Endothelial cell of umbilical vein (primary cell): ENCODE data around the gene FYN. TPM values are rescaled to one million over a fixed set of nuclear protein-coding genes. Genes with fewer than 3 reads are reported as not detected.

ENCODE experiments used
- BruUV-seq: library from RNA; stranded (reverse); fragments of 400-500 nt; replicated peaks from 2 replicates; lab custom pipeline; 2021; lab: Mats Ljungman, UMichigan
- CTCF ChIA-PET: fragments of 300-600, 350-600 bp; sonication (Branson Sonifier 250); formaldehyde crosslinking; loops from one replicate; lab custom pipeline; 2021; ENCODE audit warnings: antibody characterized with exemption, inconsistent platforms; lab: Charles Lee
- POLR2A ChIA-PET: fragments of 300-600, 350-600 bp; sonication (Branson Sonifier 250); formaldehyde crosslinking; loops from one replicate; lab custom pipeline; 2021; ENCODE audit warnings: antibody characterized with exemption, inconsistent platforms; lab: Charles Lee
- DNase-seq: peaks from one replicate; pipeline ENCODE4 v3.0.0-alpha.2; 2011; ENCODE audit warnings: low read depth, low spot score
- FAIRE-seq: peaks from 2 replicates; lab custom pipeline; 2011; peaks lifted over from hg19 to GRCh38; lab: Jason Lieb, UNC
- H2AFZ ChIP-seq: 2 replicates; pipeline ENCODE4 v1.6.0; 2012; ENCODE audit warnings: low read depth, low read length, control low read depth, inconsistent platforms
- H3K27ac ChIP-seq: 2 replicates; pipeline ENCODE4 v1.5.1; 2011; ENCODE audit warnings: low read depth, mild to moderate bottlenecking, control low read depth, low read length, moderate library complexity; ENCODE audit not compliant: insufficient read depth
- H3K27me3 ChIP-seq, 2 experiments: 2 replicates each; pipeline versions ENCODE4 v1.6.0 to v1.6.1; 2011; ENCODE audit warnings: low read length in 2 of 2, mixed read lengths in 1 of 2; ENCODE audit not compliant: control insufficient read depth in 2 of 2, insufficient read depth in 2 of 2
- H3K36me3 ChIP-seq, 2 experiments: 2 replicates in 1 of 2; 3 replicates in 1 of 2; pipeline ENCODE4 v1.5.1; 2011; ENCODE audit warnings: low read length in 2 of 2, mild to moderate bottlenecking in 1 of 2, moderate library complexity in 1 of 2; ENCODE audit not compliant: control insufficient read depth in 2 of 2, insufficient read depth in 2 of 2; ENCODE audit errors: extremely low read depth in 1 of 2
- H3K4me1 ChIP-seq: 3 replicates; pipeline ENCODE4 v1.5.1; 2011; ENCODE audit warnings: mild to moderate bottlenecking, low read length; ENCODE audit not compliant: control insufficient read depth, insufficient read depth; ENCODE audit errors: extremely low read depth
- H3K4me2 ChIP-seq: 2 replicates; pipeline ENCODE4 v1.6.1; 2011; ENCODE audit warnings: low read length, control low read depth, mixed read lengths; ENCODE audit not compliant: insufficient read depth
- H3K4me3 ChIP-seq, 3 experiments: fragments of 200-600 bp in 1 of 3; sonication (generic), shearing (Covaris generic) in 1 of 3; replicated peaks in 1 of 3; 2 replicates each; pipeline ENCODE4 v1.5.1; 2011 to 2016; ENCODE audit warnings: control low read depth in 3 of 3, low read length in 3 of 3, mild to moderate bottlenecking in 2 of 3, inconsistent platforms in 1 of 3, low read depth in 1 of 3, moderate library complexity in 1 of 3; ENCODE audit not compliant: insufficient read depth in 1 of 3
- H3K79me2 ChIP-seq: 2 replicates; pipeline ENCODE4 v1.6.0; 2012; ENCODE audit warnings: low read length, inconsistent platforms; ENCODE audit not compliant: control insufficient read depth, insufficient read depth
- H3K9ac ChIP-seq: replicated peaks from 2 replicates; pipeline ENCODE3; 2011; ENCODE audit warnings: low read length, control low read depth; ENCODE audit not compliant: insufficient read depth; ENCODE audit errors: extremely low read depth
- H3K9me1 ChIP-seq: replicated peaks from 3 replicates; pipeline ENCODE4 v1.6.0; 2011; ENCODE audit warnings: mild to moderate bottlenecking, low read length; ENCODE audit not compliant: control insufficient read depth, insufficient read depth; ENCODE audit errors: extremely low read depth
- H3K9me3 ChIP-seq: replicated peaks from 2 replicates; pipeline ENCODE4 v1.5.1; 2012; ENCODE audit warnings: low read length, inconsistent platforms; ENCODE audit not compliant: control insufficient read depth, insufficient read depth
- H4K20me1 ChIP-seq: replicated peaks from 2 replicates; pipeline ENCODE3; 2011; ENCODE audit warnings: mild to moderate bottlenecking, low read length; ENCODE audit not compliant: control insufficient read depth, insufficient read depth; ENCODE audit errors: extremely low read depth
- CTCF ChIP-seq, 2 donors: IDR thresholded peaks; 1 replicate in 1 of 2; 2 replicates in 1 of 2; pipeline ENCODE4 v1.5.1; 2011; ENCODE audit warnings: low read length in 2 of 2, mild to moderate bottlenecking in 2 of 2, moderate library complexity in 2 of 2, control low read depth in 1 of 2, inconsistent platforms in 1 of 2, low read depth in 1 of 2; ENCODE audit not compliant: insufficient read depth in 1 of 2; ENCODE audit errors: extremely low read depth in 1 of 2
- EZH2 ChIP-seq: IDR thresholded peaks from 2 replicates; pipeline ENCODE4 v1.6.1; 2012; ENCODE audit warnings: borderline replicate concordance, low read depth, mild to moderate bottlenecking, moderate library complexity, low read length, inconsistent platforms; ENCODE audit not compliant: severe bottlenecking
- FOS ChIP-seq: IDR thresholded peaks from 2 replicates; pipeline ENCODE4 v1.6.1; 2011; ENCODE audit warnings: mild to moderate bottlenecking, low read length, moderate library complexity, borderline replicate concordance; ENCODE audit not compliant: insufficient read depth
- GATA2 ChIP-seq: IDR thresholded peaks from 2 replicates; pipeline ENCODE4 v1.7.0; 2011; ENCODE audit warnings: low read depth, mild to moderate bottlenecking, moderate library complexity, mixed read lengths, low read length; ENCODE audit not compliant: insufficient read length, insufficient read depth
- JUN ChIP-seq: IDR thresholded peaks from 2 replicates; pipeline ENCODE4 v1.6.1; 2011; ENCODE audit warnings: borderline replicate concordance, low read depth; ENCODE audit not compliant: insufficient read length, insufficient read depth
- MAX ChIP-seq: IDR thresholded peaks from 2 replicates; pipeline ENCODE4 v1.6.1; 2011; ENCODE audit not compliant: insufficient read depth, insufficient read length
- MYC ChIP-seq: IDR thresholded peaks from one replicate; pipeline ENCODE4 v1.6.1; 2011; ENCODE audit warnings: mild to moderate bottlenecking, low read depth, low read length
- POLR2A ChIP-seq: IDR thresholded peaks from 2 replicates; pipeline ENCODE4 v1.6.1; 2012; ENCODE audit warnings: low read depth, mild to moderate bottlenecking, control low read depth, low read length
- POLR2AphosphoS5 ChIP-seq: IDR thresholded peaks from 2 replicates; pipeline ENCODE4 v1.6.1; 2012; ENCODE audit warnings: low read depth, mild to moderate bottlenecking, control low read depth, low read length, moderate library complexity; ENCODE audit not compliant: insufficient read depth
- dilution Hi-C: fragments of 300-500 bp; cut with MboI; formaldehyde crosslinking; loops from one replicate; pipeline ENCODE4 v1.15.0; 2019; ENCODE audit warnings: low sequenced_read_pairs; ENCODE audit not compliant: extremely low pct_ligation_motif_present
- intact Hi-C: fragments of 100-400 bp; cut with micrococcal nuclease; formaldehyde crosslinking; loops from one replicate; pipeline ENCODE4 v1.10.0; 2022
- polyA plus RNA-seq, 4 experiments: library from polyadenylated mRNA; depleted of rRNA in 3 of 4; stranded (reverse) in 3 of 4; unstranded in 1 of 4; fragments of >200 nt; gene quantifications; 2 replicates each; pipeline versions ENCODE4 v1.2.1 to v1.2.3, GENCODE V29; 2011 to 2012; ENCODE audit warnings: missing spikeins in 1 of 4
- total RNA-seq: library from RNA; stranded (reverse); gene quantifications from 2 replicates; pipeline ENCODE4 v1.2.3, GENCODE V29; 2021

Gene FYN
- total and polyA plus RNA-seq, 2 donors (not counting 3 experiments of a cell fraction or from before 2014, with no cell fraction given), result 69.0 to 143 TPM

DNA sequence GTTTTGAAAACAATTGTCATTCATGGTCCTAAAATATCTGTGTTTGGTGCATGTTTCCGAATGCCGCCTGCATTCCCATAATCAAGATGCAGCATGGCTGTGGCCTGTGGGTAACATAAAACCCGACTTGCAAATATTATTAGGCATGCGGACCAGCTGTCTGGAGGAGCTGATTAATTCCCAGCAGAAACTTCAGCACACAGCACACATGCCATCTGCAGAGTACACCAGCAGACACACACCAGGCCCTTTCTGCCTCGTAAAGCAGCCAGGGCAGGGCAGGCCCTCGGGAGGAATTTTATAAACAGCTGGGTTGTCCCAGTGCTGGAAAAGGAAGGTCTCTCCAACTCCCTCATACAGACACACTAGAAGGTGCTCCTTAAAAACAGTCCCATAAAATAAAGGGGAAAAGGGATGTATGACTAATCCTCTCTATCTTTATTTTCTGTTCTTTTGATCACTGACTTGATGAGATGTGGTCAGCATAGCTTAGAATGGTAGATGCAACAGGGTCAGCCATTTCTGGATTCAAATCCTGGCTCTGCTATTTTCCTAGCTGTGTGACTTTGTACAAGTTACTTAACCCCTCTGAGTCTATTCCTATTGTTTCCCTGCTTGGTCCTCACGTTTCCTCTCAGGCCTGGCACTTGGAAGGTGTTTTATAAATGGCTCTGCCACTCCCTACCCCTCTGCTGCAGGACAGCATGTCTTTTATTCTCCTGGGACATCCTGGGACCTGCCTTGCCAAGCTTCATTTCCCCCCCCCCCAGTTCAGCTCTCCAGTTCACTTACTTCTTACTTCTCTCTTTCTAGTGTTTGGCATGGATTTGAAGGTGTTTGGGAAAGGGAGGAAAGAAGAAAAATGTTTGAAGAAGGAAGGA, 181.7 kb downstream of the FYN start:
- Histone ChIP-seq H4K20me1 (no peaks in the 10 kb centered on the region), H3K36me3 (peaks cover 4 to 29% of the 10 kb centered on the region in 2 experiments), H3K9me1 (no peaks in the 10 kb centered on the region), H3K27me3 (no peaks in the 10 kb centered on the region), H3K9me3 (no peaks in the 10 kb centered on the region), H3K4me3 (no peak overlapping the region), H3K79me2 (no peaks in the 10 kb centered on the region), H2AFZ (no peak overlapping the region), H3K27ac (no peak overlapping the region), H3K9ac (no peak overlapping the region), H3K4me2 (no peak overlapping the region), H3K4me1 (peaks cover 14% of the 10 kb centered on the region)
- dilution Hi-C loops (no loop called here), intact Hi-C loops (no loop called here)
- POLR2A ChIA-PET, result no interaction called here
- BruUV-seq, result no TSS peak
- FAIRE-seq, result peak; percentile 38
- CTCF ChIA-PET, result interaction anchor here (0.9 kb wide), 1 partner anchor 433 kb away, joined by 3 read pairs; a partner anchor contains a TSS
- no peak for TF ChIP-seq FOS
- TF ChIP-seq MYC, result no peak
- no peak for TF ChIP-seq POLR2AphosphoS5
- no peak for DNase-seq

GRCh38 chr6:111689946-111690345, 183.3 kb downstream of the FYN start:
- POLR2A ChIA-PET, result no interaction called here
- H3K9me3 ChIP-seq, result no peaks in the 10 kb centered on the region
- intact Hi-C loops (no loop called here), dilution Hi-C loops (no loop called here)
- H2AFZ ChIP-seq, result no peak overlapping the region
- TF ChIP-seq GATA2, result no peak
- no peak for TF ChIP-seq JUN
- TF ChIP-seq MAX, result no peak
- TF ChIP-seq POLR2A, result no peak
- TF ChIP-seq CTCF (IDR thresholded peaks at IDR 0.05; ENCODE audit: extremely low read depth in 1 of 2, insufficient read depth in 1 of 2, low read depth in 1 of 2, low read length in 2 of 2), result no peak
- TF ChIP-seq POLR2AphosphoS5, result no peak
- TF ChIP-seq EZH2, result no peak
- no peak for TF ChIP-seq FOS
- TF ChIP-seq MYC, result no peak
- no peak overlapping the region for H3K4me2 ChIP-seq
- H3K27ac ChIP-seq, result no peak overlapping the region
- no peaks in the 10 kb centered on the region for H3K9me1 ChIP-seq
- DNase-seq (no peak), FAIRE-seq (no peak)
- H3K4me1 ChIP-seq, result peaks cover 31% of the 10 kb centered on the region
- H4K20me1 ChIP-seq, result no peaks in the 10 kb centered on the region
- CTCF ChIA-PET, result no interaction called here
- H3K79me2 ChIP-seq, result no peaks in the 10 kb centered on the region
- BruUV-seq, result no TSS peak
- H3K36me3 ChIP-seq, result peaks cover 7 to 26% of the 10 kb centered on the region in 2 experiments
- H3K9ac ChIP-seq, result no peak overlapping the region
- no peaks in the 10 kb centered on the region for H3K27me3 ChIP-seq
- H3K4me3 ChIP-seq, result no peak overlapping the region
